HG03025 (cell line): Measurements from ENCODE around the gene IRS2.
"Not testable (repeated sequence)": the region's sequence is repeated elsewhere in the genome, so short reads cannot be mapped to it uniquely, and the experiment has no call there.

ENCODE experiments used
- ATAC-seq: cut with Tn5 transposase; IDR thresholded peaks from one replicate; pipeline ENCODE4 v1.9.1; 2021; ENCODE audit warnings: mild to moderate bottlenecking, moderate library complexity; ENCODE audit not compliant: unreplicated experiment, low FRiP score

The IRS2 gene

DNA sequence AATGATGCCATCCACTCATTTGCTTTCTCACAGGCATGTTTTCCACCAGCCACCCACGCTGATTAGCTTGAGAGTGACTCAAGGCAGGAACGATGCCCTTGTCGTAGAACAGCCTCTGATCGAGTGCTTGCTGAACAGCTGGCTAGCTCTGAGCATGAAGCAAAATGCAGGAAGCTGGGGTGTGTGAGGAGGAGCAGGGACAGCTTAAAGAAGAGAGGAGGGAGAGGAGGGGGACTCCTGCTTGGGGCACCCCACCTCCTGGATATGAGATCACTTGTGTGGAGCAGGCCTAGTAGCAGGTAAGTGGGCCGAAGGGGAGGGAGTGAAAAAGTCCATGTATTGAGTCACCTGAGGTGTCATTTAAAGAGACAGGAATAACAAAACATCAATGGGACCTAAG, 48.8 kb downstream of the IRS2 start:
- no peak for ATAC-seq

DNA sequence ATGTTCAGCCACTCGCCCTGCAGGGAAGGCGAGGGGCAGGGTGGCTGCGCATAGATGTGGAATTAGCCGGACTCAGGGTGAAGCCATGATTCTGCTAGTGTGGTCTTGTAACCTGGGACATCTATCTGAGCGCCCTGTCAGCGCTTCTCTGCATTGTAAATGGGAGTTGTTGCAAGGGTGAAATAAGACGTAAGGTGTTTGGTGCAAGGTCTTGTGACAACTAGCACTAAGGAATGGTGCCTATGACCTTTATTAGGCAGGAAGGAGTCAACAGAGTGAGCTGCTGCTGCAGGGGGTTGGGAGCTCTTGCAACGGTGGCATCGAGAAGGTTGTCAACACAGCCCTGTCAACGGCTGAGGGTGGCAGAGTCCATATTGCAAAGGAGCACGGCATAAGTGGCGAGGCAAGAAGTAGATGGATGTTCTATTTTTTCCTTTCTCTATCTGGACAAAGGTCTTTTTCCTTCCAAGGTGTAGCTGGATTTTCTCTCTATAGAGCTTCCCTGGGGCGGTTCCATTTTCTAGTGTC, 49.3 kb downstream of the IRS2 start:
- no peak for ATAC-seq

DNA sequence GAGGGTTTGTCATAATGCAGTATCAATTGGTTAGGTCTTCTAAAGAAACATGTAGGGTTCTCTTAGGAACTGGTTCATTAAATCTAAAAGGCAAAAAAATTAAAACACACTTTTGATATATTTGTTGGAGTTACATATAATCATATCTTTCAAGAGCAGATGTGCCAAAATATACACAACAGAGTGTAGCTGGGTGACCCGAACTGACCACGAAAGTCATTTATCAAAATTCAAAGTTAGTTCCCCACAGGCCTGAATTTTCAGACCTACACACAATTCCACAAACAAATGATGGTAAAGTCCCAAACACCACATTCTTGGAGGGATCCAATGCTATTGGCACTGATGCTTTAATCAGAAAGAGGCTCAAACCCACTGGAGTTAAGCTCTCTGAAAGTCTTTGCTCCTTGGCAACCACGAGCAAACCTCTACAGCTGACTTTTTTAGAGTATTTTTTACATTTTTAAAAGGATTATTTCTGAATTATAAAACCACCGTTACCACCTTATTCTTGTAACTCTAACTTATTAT, 50.9 kb downstream of the IRS2 start:
- ATAC-seq: no peak

DNA sequence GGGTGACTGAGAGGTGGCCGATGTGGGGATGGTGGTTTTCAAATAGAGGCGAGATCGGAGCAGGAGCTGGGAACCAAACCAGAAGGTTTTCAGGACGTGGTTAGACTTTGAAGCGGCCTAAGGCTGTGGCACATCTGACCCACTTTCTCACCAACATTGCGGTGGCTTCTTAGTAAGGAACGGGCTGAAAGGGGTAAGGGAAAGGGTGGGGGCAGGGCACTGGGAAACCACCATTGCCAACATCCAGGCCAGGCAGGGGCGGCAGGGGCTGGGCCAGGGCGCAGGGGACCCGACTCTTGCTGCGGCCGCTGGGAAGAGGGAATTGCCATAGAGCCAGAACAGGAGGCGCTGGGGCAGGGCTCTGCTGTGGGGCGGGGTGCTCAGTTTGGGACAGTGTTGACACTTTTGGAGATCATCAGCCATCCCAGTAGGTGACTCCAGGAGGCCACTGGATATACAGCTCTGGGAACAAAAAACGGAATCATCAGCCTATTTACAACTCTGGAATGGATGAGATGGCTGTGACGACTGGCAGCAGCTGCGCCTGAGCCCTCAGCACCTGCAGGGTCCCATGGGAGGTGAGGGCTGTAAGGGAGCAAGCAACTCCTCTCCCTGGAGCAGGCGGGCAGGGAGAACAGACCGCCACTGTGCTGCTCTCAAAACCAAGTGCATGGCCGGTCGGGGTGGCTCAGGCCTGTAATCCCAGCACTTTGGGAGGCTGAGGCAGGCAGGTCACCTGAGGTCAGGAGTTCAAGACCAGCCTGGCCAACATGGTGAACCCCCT, 52.2 kb downstream of the IRS2 start:
- ATAC-seq: no peak

DNA sequence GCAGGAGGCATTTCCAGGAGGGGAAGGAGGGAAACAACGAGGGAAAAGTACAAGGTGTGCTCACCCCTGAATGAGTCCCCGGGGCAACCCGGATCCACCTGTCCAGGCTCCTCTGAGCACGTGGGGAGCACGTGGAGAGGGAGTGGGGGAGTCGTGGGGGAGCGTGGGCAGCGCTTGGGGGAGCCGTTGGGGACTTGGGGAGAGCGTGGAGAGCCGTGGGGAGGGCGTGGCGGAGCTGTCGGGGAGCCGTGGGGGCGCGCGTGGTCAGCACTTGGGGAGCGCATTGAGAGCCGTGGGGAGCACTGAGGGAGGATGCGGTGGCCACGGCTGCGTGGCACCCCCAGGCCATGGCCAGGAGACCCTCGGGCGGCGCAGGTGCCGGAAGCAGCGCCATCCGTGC, 52.8 kb downstream of the IRS2 start:
- no peak for ATAC-seq

DNA sequence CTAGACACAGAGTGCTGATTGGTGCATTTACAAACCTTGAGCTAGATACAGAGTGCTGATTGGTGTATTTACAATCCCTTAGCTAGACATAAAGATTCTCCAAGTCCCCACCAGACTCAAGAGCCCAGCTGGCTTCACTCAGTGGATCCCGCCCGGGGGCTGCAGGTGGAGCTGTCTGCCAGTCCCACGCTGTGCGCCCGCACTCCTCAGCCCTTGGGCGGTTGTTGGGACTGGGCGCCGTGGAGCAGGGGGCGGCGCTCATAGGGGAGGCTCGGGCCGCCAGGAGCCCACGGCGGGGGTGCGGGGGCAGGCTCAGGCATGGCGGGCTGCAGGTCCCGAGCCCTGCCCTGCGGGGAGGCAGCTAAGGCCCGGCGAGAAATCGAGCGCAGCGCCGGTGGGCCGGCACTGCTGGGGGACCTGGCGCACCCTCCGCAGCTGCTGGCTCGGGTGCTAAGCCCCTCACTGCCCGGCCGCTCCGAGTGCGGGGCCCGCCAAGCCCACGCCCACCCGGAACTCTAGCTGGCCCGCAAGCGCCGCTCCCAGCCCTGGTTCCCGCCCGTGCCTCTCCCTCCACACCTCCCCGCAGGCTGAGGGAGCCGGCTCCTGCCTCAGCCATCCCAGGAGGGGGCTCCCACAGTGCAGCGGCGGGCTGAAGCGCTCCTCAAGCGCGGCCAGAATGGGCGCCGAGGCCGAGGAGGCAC, 53.8 kb downstream of the IRS2 start:
- ATAC-seq: not testable (repeated sequence)

DNA sequence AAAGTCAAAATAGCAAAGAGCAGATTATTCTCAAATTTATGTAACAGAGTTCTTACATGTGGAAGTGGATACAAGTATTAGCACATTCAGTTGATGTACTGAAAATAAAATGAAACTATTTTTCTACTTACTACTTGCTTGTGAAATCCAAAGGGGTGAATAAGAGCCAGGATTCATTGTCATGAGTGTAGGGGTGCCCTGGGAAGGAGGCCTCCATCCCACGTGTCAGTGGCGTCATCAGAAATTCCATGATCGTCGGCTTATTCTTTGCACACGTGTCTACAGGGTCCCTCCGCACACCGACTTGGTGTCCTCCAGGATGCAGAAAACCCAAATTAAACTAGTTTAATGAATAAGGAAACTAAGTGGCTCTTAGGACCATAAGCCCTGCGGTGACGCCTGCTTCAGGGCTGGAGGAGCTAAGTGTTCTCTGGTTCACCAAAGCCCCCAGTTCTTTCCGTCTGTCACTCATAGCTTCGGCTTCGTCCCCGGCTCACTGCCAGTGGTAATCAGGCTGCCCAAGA, 55.5 kb downstream of the IRS2 start:
- ATAC-seq: no peak

DNA sequence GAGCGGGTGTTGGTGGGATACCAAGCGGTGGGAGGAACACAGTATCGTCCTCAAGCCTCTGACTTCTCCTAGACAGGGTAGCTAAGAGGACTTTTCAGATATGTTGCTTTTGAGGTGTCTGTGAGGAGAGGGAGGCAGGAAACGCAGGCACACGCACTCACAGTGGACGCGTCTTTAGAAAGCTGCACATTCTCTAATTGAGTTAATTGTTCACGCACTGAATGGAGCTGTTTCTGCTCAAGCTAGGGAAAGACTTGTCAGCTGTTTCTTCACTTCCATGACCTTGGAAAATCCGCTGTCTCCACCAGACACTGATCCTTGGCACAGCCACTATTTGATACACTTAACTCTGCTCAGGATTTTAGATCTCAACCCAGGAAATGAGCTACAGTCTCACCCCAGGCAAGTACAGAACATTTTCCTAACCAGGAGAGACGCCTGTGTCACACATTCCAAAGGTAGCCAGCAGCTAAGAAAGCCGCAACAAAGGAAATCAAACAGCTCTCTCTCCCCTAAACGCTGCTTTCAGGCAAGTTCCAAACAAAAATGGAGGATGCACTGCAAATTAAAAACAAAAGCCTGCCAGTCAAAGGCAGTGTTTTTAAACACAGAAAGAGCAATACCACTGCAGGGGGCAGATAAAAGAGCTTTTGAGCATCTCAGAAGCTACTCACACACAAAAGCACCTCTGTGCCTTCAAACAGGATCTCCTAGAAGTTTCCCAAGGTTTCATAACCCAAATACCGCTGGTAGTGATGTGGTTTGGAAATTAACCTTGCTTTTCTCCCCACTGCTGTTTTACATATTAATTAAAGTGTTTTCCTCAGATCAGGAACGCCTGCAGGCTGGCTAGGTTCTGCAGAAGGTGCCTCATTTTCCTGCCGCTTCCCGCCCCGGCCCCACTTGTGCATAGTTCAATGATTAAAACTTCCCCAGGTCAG, 57.3 kb downstream of the IRS2 start:
- no peak for ATAC-seq

DNA sequence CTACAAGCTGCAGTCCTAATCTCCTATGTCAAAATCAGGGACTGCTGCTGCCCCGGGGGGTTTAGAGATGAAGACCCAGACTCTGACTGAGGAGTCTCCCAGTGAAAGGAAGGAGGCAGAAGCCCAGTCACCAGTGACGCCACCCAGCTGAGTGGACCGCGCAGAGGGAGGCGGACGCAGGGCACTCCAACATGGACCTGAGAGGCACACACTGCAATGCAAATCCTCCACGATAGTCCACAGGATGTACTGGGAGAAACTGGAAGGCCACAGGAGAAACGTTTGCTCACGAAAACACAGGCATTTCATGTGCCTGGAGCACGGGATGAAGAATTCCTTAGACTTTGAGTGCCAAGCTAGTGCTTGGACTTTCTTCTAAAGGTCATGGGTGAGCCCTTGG, 58.3 kb downstream of the IRS2 start:
- ATAC-seq: no peak

DNA sequence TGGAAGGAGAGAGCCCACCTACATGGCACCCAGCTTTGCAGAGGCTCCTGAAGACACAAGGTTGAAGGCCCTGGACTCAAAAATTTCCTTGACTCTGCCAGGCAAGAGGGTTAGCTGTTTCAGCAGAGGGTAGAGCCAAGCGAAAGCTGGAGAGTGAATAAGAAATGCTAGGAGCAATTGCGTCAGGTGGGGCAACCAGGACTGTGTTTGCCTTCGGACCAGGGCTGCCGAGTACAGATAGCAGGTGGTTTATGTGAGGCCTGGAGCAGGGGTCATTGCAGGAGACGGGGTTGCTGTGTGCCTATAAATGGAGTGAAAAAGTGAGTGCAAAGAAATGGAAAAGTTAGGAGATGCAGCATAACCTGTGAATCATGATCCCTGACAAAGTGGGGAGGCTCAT, 59.1 kb downstream of the IRS2 start:
- no peak for ATAC-seq

DNA sequence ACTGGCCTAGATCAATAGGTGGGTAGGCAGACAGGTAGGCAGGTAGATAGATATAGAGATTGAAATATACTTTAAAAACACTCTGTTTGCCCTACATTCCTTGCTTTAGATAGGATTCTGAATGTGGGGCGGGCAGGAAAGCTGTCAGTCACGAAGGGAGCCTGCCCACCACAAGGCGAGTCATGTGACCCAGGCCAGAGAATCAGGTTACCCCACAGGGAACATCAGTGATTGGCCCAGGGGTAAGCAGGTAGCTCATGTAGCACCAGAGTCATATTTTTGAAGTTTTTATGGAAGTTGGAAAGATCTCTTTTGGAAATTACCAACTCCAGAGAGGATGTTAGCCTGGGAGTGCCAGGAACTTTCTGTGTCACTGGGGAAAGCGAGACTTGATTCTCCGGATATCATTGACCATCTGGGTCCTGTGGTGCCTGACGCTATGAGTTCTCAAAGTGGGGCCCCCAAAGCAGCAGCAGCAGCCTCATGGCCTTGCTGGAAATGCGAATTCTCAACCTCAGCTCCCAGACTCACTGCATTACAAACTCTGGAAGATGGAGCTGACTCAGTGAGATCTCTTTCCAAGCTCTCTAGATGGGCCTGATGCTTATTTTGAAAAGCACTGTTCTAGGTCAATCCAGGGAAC, 60.3 kb downstream of the IRS2 start:
- no peak for ATAC-seq

DNA sequence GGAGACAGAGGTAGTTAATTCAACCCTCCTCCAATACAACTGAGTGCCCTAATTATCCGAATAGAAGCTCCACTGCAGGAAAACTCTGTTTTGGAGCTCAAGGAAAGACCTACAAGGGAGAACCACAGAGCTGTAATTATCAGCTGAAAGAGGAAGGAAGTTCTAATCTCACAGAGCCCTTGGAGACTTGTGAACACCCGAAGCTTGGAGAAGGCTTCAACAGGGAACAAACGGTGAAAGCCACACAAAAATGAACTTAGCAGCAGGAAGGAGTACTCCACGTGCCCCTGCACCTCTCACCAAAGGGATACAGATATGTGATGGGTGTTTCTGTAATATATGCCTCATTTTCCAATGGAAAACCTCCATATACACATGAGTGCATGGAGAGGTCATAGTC, 61.1 kb downstream of the IRS2 start:
- ATAC-seq: no peak

DNA sequence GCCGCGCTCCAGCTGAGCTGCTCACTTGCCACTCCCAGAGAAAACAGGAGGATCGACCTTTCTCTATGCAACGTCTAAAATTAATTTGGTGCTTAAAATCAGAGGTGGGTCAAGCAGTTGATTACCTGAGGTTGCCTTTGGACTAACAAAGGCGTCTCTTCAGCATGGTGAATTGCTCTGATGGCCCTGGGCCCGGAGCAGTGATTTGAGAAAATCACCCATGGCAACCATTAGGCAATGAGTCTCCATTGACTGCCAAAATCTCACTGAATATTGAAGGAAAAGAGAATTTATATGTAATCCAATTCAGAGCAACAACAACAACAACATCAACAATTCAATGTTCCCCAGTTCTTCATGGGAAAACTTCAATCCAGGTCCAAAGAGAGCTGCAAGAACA, 61.8 kb downstream of the IRS2 start:
- no peak for ATAC-seq

DNA sequence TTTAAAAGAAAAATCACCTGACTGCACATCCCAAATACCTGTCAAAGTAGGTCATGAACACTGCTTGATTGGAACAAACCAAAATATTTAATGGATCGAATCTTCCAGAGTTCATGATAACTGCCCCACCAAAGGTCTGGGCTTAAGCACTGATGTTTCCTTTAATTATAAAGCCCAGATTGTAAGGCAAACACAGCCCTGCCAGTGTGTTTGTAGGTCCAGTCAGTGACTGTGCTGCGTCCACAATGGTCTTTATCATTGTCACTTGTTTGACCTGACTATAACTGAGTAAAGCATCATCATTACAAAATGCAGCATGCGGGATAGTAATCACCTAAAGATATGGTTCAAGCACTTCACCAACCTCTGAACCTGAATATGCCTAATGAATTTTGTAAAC, 63.3 kb downstream of the IRS2 start:
- ATAC-seq: no peak

DNA sequence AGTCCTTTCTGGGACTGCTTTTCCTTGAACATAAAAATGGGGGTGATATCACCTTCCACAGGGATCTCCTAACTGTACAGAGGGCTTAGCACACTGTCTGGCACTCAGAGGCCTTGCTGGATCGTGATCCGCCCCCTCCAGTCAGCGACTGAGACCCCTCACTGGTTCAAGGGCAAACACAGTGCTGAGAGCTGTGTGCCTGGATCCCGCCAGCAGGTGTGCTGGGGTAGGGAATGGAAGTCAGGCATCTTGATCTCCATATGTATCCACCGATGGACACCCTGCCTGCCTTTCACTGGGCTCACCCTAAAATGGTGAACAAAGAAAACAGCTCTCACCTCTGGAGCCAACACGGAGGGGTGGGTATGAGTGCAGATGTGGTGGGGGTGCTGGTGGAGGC, 64.3 kb downstream of the IRS2 start:
- no peak for ATAC-seq

DNA sequence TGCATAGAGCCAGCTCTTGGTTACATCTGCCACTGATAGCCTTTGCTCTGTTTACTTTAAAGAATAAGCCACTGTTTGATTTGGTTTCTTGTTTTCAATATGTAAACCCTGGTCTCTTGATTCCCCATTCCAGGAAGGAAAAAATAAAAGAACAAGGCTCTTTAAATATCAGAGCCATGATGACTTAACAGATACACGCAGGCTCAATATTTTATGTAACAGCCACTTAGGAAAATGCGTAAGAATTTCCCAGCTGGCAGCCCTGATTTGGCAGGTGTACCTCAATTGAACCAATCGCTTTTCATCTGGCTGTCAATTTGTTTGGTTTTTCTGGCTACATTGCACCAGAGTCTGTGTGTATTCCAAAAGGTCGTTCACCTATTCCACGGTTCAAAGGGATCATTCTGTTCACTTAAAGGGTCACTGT, 65.6 kb downstream of the IRS2 start:
- no peak for ATAC-seq

DNA sequence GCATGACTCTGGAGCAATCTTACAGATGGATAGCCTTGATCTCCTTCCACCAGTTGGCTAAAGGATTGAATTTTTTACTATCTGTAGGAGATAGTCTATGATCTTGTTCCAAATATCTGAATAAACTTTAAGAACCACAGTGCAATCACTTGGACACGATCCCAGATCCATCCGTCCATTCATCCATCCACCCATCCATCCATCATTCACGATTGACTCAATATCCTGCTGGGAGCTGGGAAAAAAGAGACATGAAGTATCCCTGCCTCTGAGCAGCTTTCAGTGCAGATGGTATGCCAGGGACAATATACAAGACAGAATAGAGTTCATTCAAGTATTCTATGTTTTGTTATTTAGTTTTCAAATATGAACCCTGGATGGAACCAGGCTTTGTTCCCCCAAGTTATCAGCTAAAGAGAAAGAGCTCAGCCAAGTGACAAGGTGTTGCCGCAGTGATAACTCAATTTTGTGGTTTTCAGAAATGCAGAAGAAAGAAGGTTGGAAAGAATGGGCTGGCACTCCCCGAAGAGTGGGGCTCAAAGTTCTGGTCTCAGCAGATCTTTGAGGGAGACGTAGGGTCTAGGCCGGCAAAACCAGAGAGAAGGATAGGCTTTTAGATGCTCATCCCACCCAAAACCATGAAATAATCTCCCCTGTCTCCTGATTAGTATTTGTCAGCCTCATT, 66.3 kb downstream of the IRS2 start:
- no peak for ATAC-seq

DNA sequence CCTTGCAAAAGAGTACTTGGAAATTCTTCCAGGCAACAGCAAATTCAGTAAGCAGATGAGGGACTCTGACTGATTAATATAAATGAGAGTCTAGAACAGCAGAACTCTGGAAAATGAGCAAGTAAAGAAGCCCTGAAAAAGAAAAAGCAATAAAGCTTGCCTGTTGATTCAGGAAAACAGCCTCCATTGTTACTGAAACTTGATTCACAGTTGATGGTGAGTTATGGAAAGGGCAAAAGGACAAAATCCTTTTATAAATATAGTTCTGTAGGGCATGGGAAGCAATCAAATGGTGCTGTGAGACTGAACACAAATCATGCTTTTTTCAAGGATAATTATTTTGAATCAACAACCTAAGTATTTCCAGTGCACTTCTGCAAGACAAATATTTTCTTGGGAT, 67.7 kb downstream of the IRS2 start:
- no peak for ATAC-seq

DNA sequence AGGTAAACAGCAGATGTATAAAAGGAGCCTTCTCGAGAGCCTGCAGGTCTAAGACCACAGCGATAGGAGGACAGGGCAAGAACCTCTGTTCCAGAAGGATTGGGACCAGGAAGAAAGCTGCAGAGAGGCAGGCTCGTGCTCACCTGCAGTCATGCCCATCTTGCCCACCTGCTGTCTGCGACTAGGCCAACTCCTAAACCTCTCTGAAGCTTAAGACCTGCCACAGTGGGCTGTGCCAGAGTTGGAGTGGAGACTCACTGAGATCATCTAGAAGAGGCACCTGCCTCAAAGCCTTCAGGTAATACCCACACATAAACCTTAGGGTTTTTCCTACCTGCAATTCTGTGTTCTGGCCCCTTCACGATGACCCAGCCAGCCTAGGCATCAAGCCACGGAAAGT, 68.7 kb downstream of the IRS2 start:
- no peak for ATAC-seq
